Ecto neural progenitor cell (in vitro differentiated cells): ENCODE measurements around the gene RPEL1.
A peak's percentile ranks its signal among the peaks of the same experiment; 100 is the strongest.

Experiments
- DNase-seq: peaks from one replicate; pipeline ENCODE4 v3.0.0-alpha.2; 2018; ENCODE audit warnings: low spot score

Gene RPEL1

GRCh38 chr10:103278862-103279298 lies 33.2 kb downstream of the RPEL1 start:
- peak; percentile 81 for DNase-seq

GRCh38 chr10:103280031-103280430 lies 34.3 kb downstream of the RPEL1 start:
- DNase-seq: no peak

DNA sequence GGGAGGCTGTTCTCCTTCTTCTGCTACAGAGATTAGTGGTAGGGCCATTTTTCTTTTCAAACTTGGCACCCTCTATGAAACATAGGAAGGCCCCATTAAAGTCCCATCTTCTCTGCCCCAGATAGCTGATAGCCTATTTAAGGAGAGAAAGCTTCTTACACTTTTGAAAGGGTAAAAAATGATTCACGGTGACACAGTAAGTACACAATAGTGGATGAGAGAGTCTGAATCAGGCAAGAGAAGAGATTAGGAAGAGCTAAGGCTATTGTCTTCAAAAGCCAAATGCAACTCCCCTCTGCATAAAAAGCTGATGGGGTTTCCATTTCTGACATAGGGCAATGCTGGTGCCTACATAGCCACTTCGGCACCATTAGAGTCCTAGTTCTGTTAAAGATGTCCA lies 34.8 kb downstream of the RPEL1 start:
- no peak for DNase-seq

GRCh38 chr10:103281753-103282152 lies 36.1 kb downstream of the RPEL1 start:
- DNase-seq: peak; percentile 87

DNA sequence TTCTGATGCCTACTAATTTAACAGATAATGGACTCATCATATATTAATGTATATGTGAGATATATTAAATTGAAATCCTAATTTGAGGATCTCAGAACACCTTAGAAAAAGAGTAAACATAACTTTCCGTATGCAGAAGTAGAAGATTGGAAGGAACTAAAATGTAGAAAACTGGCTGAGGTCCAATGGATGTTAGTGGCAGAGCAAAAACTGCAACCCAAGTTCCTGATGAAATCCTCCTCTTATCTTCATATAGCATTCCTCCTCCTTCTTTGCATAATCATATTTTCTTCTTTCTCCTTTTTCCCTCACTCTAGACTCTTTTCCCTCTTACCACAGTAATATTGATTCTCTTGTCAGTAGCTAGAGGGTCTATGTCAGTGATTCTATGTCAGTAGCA lies 37.3 kb downstream of the RPEL1 start:
- no peak for DNase-seq

DNA sequence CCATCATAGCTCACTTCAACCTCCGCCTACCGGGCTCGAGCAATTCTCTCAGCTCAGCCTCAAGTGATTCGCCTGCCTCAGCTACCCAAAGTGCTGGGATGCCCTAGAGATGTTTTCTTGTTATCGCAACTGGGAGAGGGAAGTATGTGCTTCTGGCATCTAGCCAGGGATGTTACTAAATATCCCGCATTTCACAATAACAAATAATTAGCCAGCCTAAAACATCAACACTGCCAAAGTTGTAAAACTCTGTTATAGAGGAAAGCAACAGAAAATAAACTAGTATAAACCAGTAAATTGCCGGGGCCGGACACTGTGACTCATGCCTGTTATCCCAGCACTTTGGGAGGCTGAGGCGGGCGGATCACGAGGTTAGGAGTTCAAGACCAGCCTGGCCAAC lies 38.5 kb downstream of the RPEL1 start:
- DNase-seq: no peak

- no peak for DNase-seq
Measured at GRCh38 chr10:103287992-103288391, 42.3 kb downstream of the RPEL1 start.

GRCh38 chr10:103291588-103291987 lies 45.9 kb downstream of the RPEL1 start:
- no peak for DNase-seq

DNA sequence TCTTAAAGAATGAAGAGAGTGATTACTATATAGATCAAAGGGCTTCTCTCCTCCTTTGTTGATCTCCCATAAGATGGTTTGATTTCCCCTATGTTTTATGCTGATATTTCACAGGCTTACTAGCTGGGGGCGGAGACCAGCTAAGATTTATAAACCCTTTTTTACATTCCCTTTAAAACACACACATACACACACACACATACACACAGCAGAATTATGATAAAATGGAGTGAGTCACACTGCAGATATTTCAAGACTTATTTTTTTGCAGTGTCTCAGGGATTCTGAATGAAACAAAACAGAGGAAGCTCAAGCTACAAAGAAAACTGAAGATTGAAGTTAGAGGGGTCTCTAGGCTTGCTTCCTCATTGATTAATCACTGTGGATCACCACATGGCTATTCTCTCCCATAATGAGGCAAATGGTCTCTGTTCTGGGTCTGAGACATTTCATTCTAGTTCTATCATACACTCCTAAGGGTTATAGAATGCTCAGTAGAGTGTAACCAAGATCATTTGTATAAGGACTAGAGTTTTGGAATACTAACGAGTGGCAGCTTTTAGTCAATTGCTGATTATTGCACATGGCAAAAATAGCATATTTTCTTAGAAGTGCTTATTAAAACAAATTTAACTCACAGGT lies 49.8 kb downstream of the RPEL1 start:
- DNase-seq: no peak
